ENCODE data around the gene LPO.

- no peak for TF ChIP-seq CTCF (IDR thresholded peaks at IDR 0.05; ENCODE audit: insufficient read depth, low read length, poor library complexity, severe bottlenecking)
- no peak for TF ChIP-seq EZH2phosphoT487 (conservative IDR thresholded peaks at IDR 0.05; ENCODE audit: low read length)
These were observed 43.2 kb downstream of the LPO start for GRCh38 chr17:58281511-58282011.

All from SU-DHL-6 (cell line).